ENCODE results near the gene SEC22C. TPM values are rescaled to one million over a fixed set of nuclear protein-coding genes. Genes with fewer than 3 reads are reported as not detected.

The SEC22C gene
- polyA plus RNA-seq, 1 of the 3 experiments (the other 2 are of a cell fraction) = 28.5 TPM

- TF ChIP-seq TEAD4 (IDR thresholded peaks at IDR 0.05; ENCODE audit: borderline replicate concordance, insufficient read depth) (no peak), CTCF (IDR thresholded peaks at IDR 0.05) (no peak), EZH2phosphoT487 (IDR thresholded peaks at IDR 0.05; ENCODE audit: borderline replicate concordance, low read depth) (no peak), TAF1 (IDR thresholded peaks at IDR 0.05; ENCODE audit: borderline replicate concordance, low read depth, low read length) (no peak), GATA2 (CRISPR knock-in tag; IDR thresholded peaks at IDR 0.05) (no peak), RFX5 (IDR thresholded peaks at IDR 0.05; ENCODE audit: low read length) (no peak), ELF1 (IDR thresholded peaks at IDR 0.05) (no peak)
Observed at GRCh38 chr3:42544492-42545283, 37.1 kb downstream of the SEC22C start (continued).

- Histone ChIP-seq H3K9me3 (no peaks in the 10 kb centered on the region), H3K4me1 (ENCODE audit: control insufficient read depth in 1 of 2, insufficient read depth in 2 of 2, low read depth in 1 of 2, low read length in 1 of 2) (peaks cover 0 to 17% of the 10 kb centered on the region in 2 experiments; a peak in 1 of 4 replicates), H3K4me2 (no peak overlapping the region), H4K20me1 (ENCODE audit: insufficient read depth) (no peaks in the 10 kb centered on the region), H3K9me2 (no peaks in the 10 kb centered on the region), H3K27ac (ENCODE audit: low read depth in 2 of 2, low read length in 1 of 2) (no peak overlapping the region), H3K9ac (no peak overlapping the region), H3K27me3 (ENCODE audit: insufficient read depth) (no peaks in the 10 kb centered on the region; the same call in 1 of the 2 replicates), H3K4me3 (ENCODE audit: low read depth in 2 of 2, low read length in 1 of 2) (no peak overlapping the region), H3F3A (replicated peaks; ENCODE audit: insufficient read depth) (no peaks in the 10 kb centered on the region), H3K79me2 (ENCODE audit: insufficient read depth) (no peaks in the 10 kb centered on the region), H3K36me3 (replicated peaks in 1 of 2; ENCODE audit: control insufficient read depth in 1 of 2, insufficient read depth in 2 of 2, low read length in 1 of 2) (no peaks in the 10 kb centered on the region), H2AFZ (ENCODE audit: low read depth) (no peak overlapping the region)
- WGBS (ENCODE audit: low lambda C conversion rate) = 4% methylated on average over 3 of the region's 3 CpGs
- ChIA-PET POLR2A (no interaction called here), CTCF (interaction anchor here (0.9 to 2.5 kb wide), 7 partner anchors 17 to 312 kb away, joined by 3 to 9 read pairs (median 3); no protein-coding TSS in a partner anchor)
- no peak for DNase-seq
- no peak for TF ChIP-seq FOXM1 (IDR thresholded peaks at IDR 0.05; ENCODE audit: low read depth)
- TF ChIP-seq ZBTB33 (IDR thresholded peaks at IDR 0.05; ENCODE audit: borderline replicate concordance, low read depth) = no peak
- TF ChIP-seq MEF2A (IDR thresholded peaks at IDR 0.05; ENCODE audit: borderline replicate concordance, low read depth) = no peak
- no peak for TF ChIP-seq SMC3 (IDR thresholded peaks at IDR 0.05; ENCODE audit: low read depth, low read length)
- TF ChIP-seq YY1 (IDR thresholded peaks at IDR 0.05; ENCODE audit: low read depth) = no peak
- TF ChIP-seq IRF3 (IDR thresholded peaks at IDR 0.05; ENCODE audit: low read depth, low read length) = no peak
- TF ChIP-seq FOXJ3 (CRISPR knock-in tag; IDR thresholded peaks at IDR 0.05) = no peak
- TF ChIP-seq RFX5 (IDR thresholded peaks at IDR 0.05; ENCODE audit: low read length) = no peak
- TF ChIP-seq USF1 (IDR thresholded peaks at IDR 0.05; ENCODE audit: borderline replicate concordance, low read depth) = no peak
- TF ChIP-seq PBX3 (IDR thresholded peaks at IDR 0.05) = no peak
- TF ChIP-seq TAF1 (IDR thresholded peaks at IDR 0.05; ENCODE audit: borderline replicate concordance, low read depth, low read length) = no peak
- no peak for TF ChIP-seq GATA2 (CRISPR knock-in tag; IDR thresholded peaks at IDR 0.05)
- TF ChIP-seq CTCF (IDR thresholded peaks at IDR 0.05) = no peak
- no peak for TF ChIP-seq FOSL2 (IDR thresholded peaks at IDR 0.05; ENCODE audit: borderline replicate concordance, low read depth)
- TF ChIP-seq ELF1 (IDR thresholded peaks at IDR 0.05) = no peak
- no peak for TF ChIP-seq TEAD4 (IDR thresholded peaks at IDR 0.05; ENCODE audit: borderline replicate concordance, insufficient read depth)
- TF ChIP-seq RXRA (IDR thresholded peaks at IDR 0.05; ENCODE audit: borderline replicate concordance, low read depth) = no peak
- no peak for TF ChIP-seq CHD2 (IDR thresholded peaks at IDR 0.05; ENCODE audit: low read length, partially characterized antibody)
Observed at GRCh38 chr3:42541079-42541478, 40.7 kb downstream of the SEC22C start.

All from SK-N-SH (cell line).